CD14-positive monocyte (primary cell): ENCODE measurements around the gene EXD2. TPM values are rescaled to one million over a fixed set of nuclear protein-coding genes. Genes with fewer than 3 reads are reported as not detected.

Experiments used
- DNase-seq, 3 donors: peaks; one replicate each; pipeline ENCODE4 v3.0.0-alpha.2; 2011 to 2022
- H2AFZ ChIP-seq: 2 replicates; pipeline ENCODE4 v1.6.0; 2012; ENCODE audit warnings: mild to moderate bottlenecking, low read depth, low read length, inconsistent platforms; ENCODE audit not compliant: insufficient read depth, poor library complexity, severe bottlenecking
- H3K27ac ChIP-seq, 2 donors: 1 replicate in 1 of 2; 2 replicates in 1 of 2; pipeline ENCODE4 v1.5.1; 2012 to 2013; ENCODE audit warnings: low read length in 2 of 2, control low read depth in 1 of 2, inconsistent platforms in 1 of 2, low read depth in 1 of 2, mild to moderate bottlenecking in 1 of 2
- H3K27me3 ChIP-seq, 2 donors: one replicate each; pipeline versions ENCODE4 v1.6.0 to v1.6.1; 2011 to 2013; ENCODE audit warnings: low read length in 2 of 2; ENCODE audit not compliant: control insufficient read depth in 2 of 2, insufficient read depth in 2 of 2
- H3K36me3 ChIP-seq, 2 donors: replicated peaks in 1 of 2; 1 replicate in 1 of 2; 2 replicates in 1 of 2; pipeline versions ENCODE4 v1.5.1 to v1.6.1; 2012 to 2013; ENCODE audit warnings: low read length in 2 of 2, control low read depth in 1 of 2, inconsistent platforms in 1 of 2, mild to moderate bottlenecking in 1 of 2; ENCODE audit not compliant: insufficient read depth in 2 of 2, control insufficient read depth in 1 of 2
- H3K4me1 ChIP-seq, 2 donors: 1 replicate in 1 of 2; 2 replicates in 1 of 2; pipeline versions ENCODE4 v1.5.1 to v1.6.1; 2012 to 2013; ENCODE audit warnings: low read length in 2 of 2, control low read depth in 1 of 2, inconsistent platforms in 1 of 2, mild to moderate bottlenecking in 1 of 2, moderate library complexity in 1 of 2; ENCODE audit not compliant: insufficient read depth in 2 of 2, control insufficient read depth in 1 of 2
- H3K4me2 ChIP-seq: replicated peaks from 2 replicates; pipeline ENCODE3; 2012; ENCODE audit warnings: low read length, moderate library complexity, mild to moderate bottlenecking; ENCODE audit not compliant: poor library complexity, severe bottlenecking; ENCODE audit errors: extremely low read depth
- H3K4me3 ChIP-seq, 3 experiments: fragments of 200-600 bp in 1 of 3; sonication (generic) in 1 of 3; replicated peaks in 1 of 3; 1 replicate in 2 of 3; 2 replicates in 1 of 3; pipeline ENCODE4 v1.5.1; 2011 to 2013; ENCODE audit warnings: low read length in 3 of 3, mild to moderate bottlenecking in 3 of 3, control low read depth in 2 of 3, low read depth in 2 of 3, inconsistent platforms in 1 of 3, moderate library complexity in 1 of 3
- H3K79me2 ChIP-seq: 2 replicates; pipeline ENCODE4 v1.6.0; 2012; ENCODE audit warnings: mild to moderate bottlenecking, control low read depth, inconsistent platforms, low read length, moderate library complexity; ENCODE audit not compliant: insufficient read depth
- H3K9ac ChIP-seq: 2 replicates; pipeline ENCODE4 v1.6.0; 2017; ENCODE audit warnings: low read length, mild to moderate bottlenecking; ENCODE audit not compliant: insufficient read depth, poor library complexity, severe bottlenecking
- H3K9me3 ChIP-seq, 2 donors: replicated peaks in 1 of 2; 1 replicate in 1 of 2; 2 replicates in 1 of 2; pipeline versions ENCODE4 v1.5.1 to v1.6.1; 2012 to 2013; ENCODE audit warnings: low read length in 2 of 2, control low read depth in 1 of 2; ENCODE audit not compliant: control insufficient read depth in 1 of 2, insufficient read depth in 1 of 2
- H4K20me1 ChIP-seq: 2 replicates; pipeline ENCODE4 v1.6.0; 2012; ENCODE audit warnings: mild to moderate bottlenecking, low read length, control low read depth, moderate library complexity; ENCODE audit not compliant: insufficient read depth
- H3K27ac Mint-ChIP-seq, 7 donors: one replicate each; pipeline ENCODE4 v1.8.0; 2020; ENCODE audit warnings: mild to moderate bottlenecking in 7 of 7, mixed read lengths in 7 of 7, moderate library complexity in 6 of 7, inconsistent platforms in 2 of 7
- H3K27me3 Mint-ChIP-seq, 3 donors: one replicate each; pipeline ENCODE4 v1.8.0; 2021 to 2022; ENCODE audit warnings: low read depth in 3 of 3, mild to moderate bottlenecking in 3 of 3, mixed read lengths in 3 of 3, moderate library complexity in 3 of 3, inconsistent platforms in 1 of 3
- H3K36me3 Mint-ChIP-seq, 2 donors: one replicate each; pipeline ENCODE4 v1.8.0; 2020; ENCODE audit warnings: mixed read lengths in 2 of 2, inconsistent platforms in 1 of 2, mild to moderate bottlenecking in 1 of 2
- H3K4me1 Mint-ChIP-seq: one replicate; pipeline ENCODE4 v1.8.0; 2020; ENCODE audit warnings: mild to moderate bottlenecking, mixed read lengths
- H3K4me3 Mint-ChIP-seq, 2 donors: one replicate each; pipeline ENCODE4 v1.8.0; 2020; ENCODE audit warnings: mild to moderate bottlenecking in 2 of 2, mixed read lengths in 2 of 2, moderate library complexity in 1 of 2
- H3K9me3 Mint-ChIP-seq, 7 donors: one replicate each; pipeline ENCODE4 v1.8.0; 2020 to 2022; ENCODE audit warnings: mixed read lengths in 7 of 7, mild to moderate bottlenecking in 6 of 7, moderate library complexity in 6 of 7, inconsistent platforms in 2 of 7
- CTCF ChIP-seq: fragments of 200-600 bp; IDR thresholded peaks from one replicate; pipeline ENCODE4 v1.8.0; 2022; ENCODE audit warnings: antibody characterized with exemption, mild to moderate bottlenecking
- WGBS: methylation state at CpG from one replicate; pipeline ENCODE4 v1.1.5; 2013; ENCODE audit warnings: missing lambda C conversion rate; ENCODE audit not compliant: insufficient coverage; 5-methylcytosine and 5-hydroxymethylcytosine counted together
- intact Hi-C, 2 donors: fragments of 100-400 bp; cut with micrococcal nuclease; formaldehyde crosslinking; loops; one replicate each; pipeline versions ENCODE4 v1.15.0 to v1.15.1; 2023
- polyA plus RNA-seq, 3 donors: library from polyadenylated mRNA; depleted of rRNA in 1 of 3; unstranded in 2 of 3; stranded (reverse) in 1 of 3; fragments of 300-500 nt in 2 of 3; fragments of >200 nt in 1 of 3; fragmentation: Illumina TruSeq in 2 of 3; gene quantifications; 1 replicate in 2 of 3; 2 replicates in 1 of 3; pipeline ENCODE4 v1.2.3, GENCODE V29; 2012 to 2021

The EXD2 gene
- polyA plus RNA-seq, 3 donors, result 2.3 to 4.0 (median 3.1) TPM

- peaks cover 14 to 24% of the 10 kb centered on the region in 2 donors for H3K4me1 ChIP-seq
- peak within 1 kb of the TSS; percentile 88 to 94 (median 93) for H3K27ac Mint-ChIP-seq
- peak within 1 kb of the TSS; percentile 91 for H3K9ac ChIP-seq
- H4K20me1 ChIP-seq, result peaks cover 32% of the 10 kb centered on the region
- H3K27ac ChIP-seq, result peak within 1 kb of the TSS; percentile 86 to 89
- H3K4me1 Mint-ChIP-seq, result peaks cover 27% of the 10 kb centered on the region
- H2AFZ ChIP-seq, result peak within 1 kb of the TSS; percentile 98
- H3K9me3 Mint-ChIP-seq, result no peaks in the 10 kb centered on the region
- peaks cover 8 to 15% of the 10 kb centered on the region in 2 donors for H3K36me3 ChIP-seq
- H3K4me2 ChIP-seq, result peak within 1 kb of the TSS; percentile 96
- peaks cover 9 to 13% of the 10 kb centered on the region in 2 donors for H3K36me3 Mint-ChIP-seq
- peak within 1 kb of the TSS; percentile 72 to 98 (median 94) for H3K4me3 ChIP-seq
- H3K4me3 Mint-ChIP-seq, result peak within 1 kb of the TSS; percentile 84 to 98
- peaks cover 3 to 29% (median 28%) of the 10 kb centered on the region in 3 donors for H3K27me3 Mint-ChIP-seq
- no peak for TF ChIP-seq CTCF
- no peaks in the 10 kb centered on the region for H3K9me3 ChIP-seq
- DNase-seq, result no peak
- WGBS, result 0% methylated on average over 26 of the region's 26 CpGs
- intact Hi-C loops, result no loop called here
- peaks cover 50% of the 10 kb centered on the region for H3K79me2 ChIP-seq
- H3K27me3 ChIP-seq, result peaks cover 7 to 34% of the 10 kb centered on the region in 2 donors
Measured at GRCh38 chr14:69152902-69153151, 38.5 kb upstream of the EXD2 start, which contains the start of gene DCAF5. Gene DCAF5, minus strand, starts transcription at chr14:69153119. Its CDS starts 141 bp downstream, at chr14:69152978.

GRCh38 chr14:69153152-69153872 lies 38.0 kb upstream of the EXD2 start:
- H3K36me3 ChIP-seq, result peaks cover 6 to 11% of the 10 kb centered on the region in 2 donors
- H3K4me1 ChIP-seq, result peaks cover 14 to 24% of the 10 kb centered on the region in 2 donors
- H3K9ac ChIP-seq, result peak overlapping the region; percentile 91
- Mint-ChIP-seq H3K27me3 (peaks cover 4 to 31% (median 29%) of the 10 kb centered on the region in 3 donors), H3K36me3 (peaks cover 9 to 10% of the 10 kb centered on the region in 2 donors), H3K4me1 (peaks cover 27% of the 10 kb centered on the region), H3K4me3 (peak overlapping the region; percentile 84 to 98), H3K9me3 (no peaks in the 10 kb centered on the region), H3K27ac (peak overlapping the region; percentile 1 to 83 (median 67))
- peaks cover 7 to 36% of the 10 kb centered on the region in 2 donors for H3K27me3 ChIP-seq
- peak overlapping the region; percentile 72 to 98 (median 94) for H3K4me3 ChIP-seq
- DNase-seq, result peak; percentile 82 to 85 (median 84)
- under 1% methylated on average over 56 of the region's 72 CpGs for WGBS
- TF ChIP-seq CTCF, result no peak
- H4K20me1 ChIP-seq, result peaks cover 27% of the 10 kb centered on the region
- intact Hi-C loops, result no loop called here
- H2AFZ ChIP-seq, result peak overlapping the region; percentile 98
- H3K4me2 ChIP-seq, result peak overlapping the region; percentile 96
- no peaks in the 10 kb centered on the region for H3K9me3 ChIP-seq
- peaks cover 45% of the 10 kb centered on the region for H3K79me2 ChIP-seq
- peak overlapping the region; percentile 9 to 89 for H3K27ac ChIP-seq
